ENCODE data around the gene DMPK.

DNA sequence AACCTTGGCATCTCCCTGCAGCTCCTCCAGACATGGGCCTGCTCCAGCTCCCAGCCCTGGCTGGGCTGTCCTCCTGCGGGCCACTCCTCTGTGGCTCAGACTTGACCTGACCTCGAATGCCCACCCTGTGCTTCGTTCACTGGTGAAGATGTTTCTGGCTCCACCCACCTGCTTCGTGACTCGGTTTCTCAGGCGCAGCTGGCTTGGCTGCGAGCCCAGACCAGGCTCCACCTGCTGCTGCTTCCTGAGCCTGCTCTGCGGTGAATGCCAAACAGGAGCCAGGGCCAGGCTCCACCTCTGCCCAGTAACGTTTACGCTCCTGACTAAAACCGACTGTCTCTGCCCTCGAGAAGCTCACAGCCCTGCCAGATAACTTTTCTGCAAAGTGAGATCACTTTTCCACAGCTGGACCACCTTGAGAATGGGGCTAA lies 41.8 kb upstream of the DMPK start:
- no peak for TF ChIP-seq CTCF (IDR thresholded peaks at IDR 0.05; ENCODE audit: poor library complexity)
- TF ChIP-seq EZH2 (IDR thresholded peaks at IDR 0.05; ENCODE audit: borderline replicate concordance) = no peak
